ENCODE measurements around the gene CEND1. TPM values are rescaled to one million over a fixed set of nuclear protein-coding genes. Genes with fewer than 3 reads are reported as not detected.

Gene CEND1
- total and polyA plus RNA-seq, 2 donors from 2014 or later: 0.16 to 3.6 TPM

GRCh38 chr11:766936-767210 is 23.0 kb downstream of the CEND1 start:
- Histone ChIP-seq H3K27me3 (ENCODE audit: control insufficient read depth, insufficient read depth, low read length) (no peaks in the 10 kb centered on the region), H3K27ac (ENCODE audit: low read depth in 2 of 2, low read length in 2 of 2) (no peak overlapping the region), H3K4me3 (ENCODE audit: low read length in 3 of 3) (no peak overlapping the region), H3K9ac (ENCODE audit: low read length in 3 of 3) (no peak overlapping the region), H3K9me3 (ENCODE audit: control insufficient read depth in 2 of 3, insufficient read depth in 1 of 3, low read length in 3 of 3) (no peaks in the 10 kb centered on the region), H3K4me1 (ENCODE audit: control insufficient read depth in 2 of 3, insufficient read depth in 2 of 3, low read depth in 1 of 3, low read length in 3 of 3) (peaks cover 0 to 2% (median 0%) of the 10 kb centered on the region in 3 donors), H3K36me3 (ENCODE audit: control insufficient read depth in 2 of 3, insufficient read depth in 3 of 3, low read length in 3 of 3) (peaks cover 0 to 25% (median 15%) of the 10 kb centered on the region in 3 donors)
- no peak for DNase-seq
- no peak for FAIRE-seq
- TF ChIP-seq CTCF (IDR thresholded peaks at IDR 0.05; ENCODE audit: borderline replicate concordance, extremely low read depth, insufficient read depth): no peak
- intact Hi-C loops (cut with DNase I): no loop called here

DNA sequence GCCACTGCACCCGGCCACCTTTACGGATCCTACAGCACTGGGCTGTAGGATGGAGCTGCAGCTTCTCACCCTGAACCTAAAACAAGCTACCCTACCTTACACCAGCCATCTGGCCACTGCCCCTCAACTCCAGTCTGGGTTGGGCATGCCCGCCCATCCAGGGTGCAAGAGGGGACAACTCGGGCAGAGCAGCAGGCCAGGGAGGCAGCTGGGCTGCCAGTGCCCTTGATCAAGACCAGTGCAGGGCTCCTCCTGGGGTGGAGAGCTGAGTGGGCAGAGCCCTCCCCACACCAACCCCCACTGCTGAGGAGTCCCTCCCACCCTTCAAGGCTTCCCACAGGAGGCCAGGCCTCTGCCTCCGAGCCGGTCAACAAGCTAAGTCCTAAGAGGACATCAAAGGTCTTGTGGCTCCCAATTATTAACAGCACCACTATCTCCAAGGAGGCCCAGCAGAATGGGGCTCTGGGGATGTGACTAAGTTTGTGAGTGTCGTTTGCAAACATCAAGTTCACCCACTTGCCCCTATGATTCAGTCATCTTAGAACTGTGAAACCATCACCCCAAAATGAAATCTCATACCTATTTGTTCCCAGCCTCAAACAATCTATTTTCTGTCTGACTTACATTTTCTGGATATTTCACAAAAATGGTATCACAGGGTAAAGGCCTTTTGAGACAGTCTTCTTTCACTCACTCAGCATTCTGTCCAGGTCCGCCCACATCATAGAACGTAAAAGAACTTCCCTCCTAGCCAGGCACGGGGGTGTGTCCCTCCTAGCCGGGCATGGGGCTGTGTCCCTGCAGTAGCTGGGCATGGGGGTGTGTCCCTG is 23.6 kb downstream of the CEND1 start:
- no peak for TF ChIP-seq CTCF (IDR thresholded peaks at IDR 0.05; ENCODE audit: borderline replicate concordance, extremely low read depth, insufficient read depth)
- H3K4me3 ChIP-seq (ENCODE audit: low read length in 3 of 3): no peak overlapping the region
- no peaks in the 10 kb centered on the region for H3K9me3 ChIP-seq (ENCODE audit: control insufficient read depth in 2 of 3, insufficient read depth in 1 of 3, low read length in 3 of 3)
- no peaks in the 10 kb centered on the region for H3K27me3 ChIP-seq (ENCODE audit: control insufficient read depth, insufficient read depth, low read length)
- DNase-seq (no peak), FAIRE-seq (no peak)
- H3K27ac ChIP-seq (ENCODE audit: low read depth in 2 of 2, low read length in 2 of 2): no peak overlapping the region
- intact Hi-C loops (cut with DNase I): no loop called here
- H3K36me3 ChIP-seq (ENCODE audit: control insufficient read depth in 2 of 3, insufficient read depth in 3 of 3, low read length in 3 of 3): peaks cover 0 to 30% (median 19%) of the 10 kb centered on the region in 3 donors
- no peak overlapping the region for H3K9ac ChIP-seq (ENCODE audit: low read length in 3 of 3)
- peaks cover 0 to 2% (median 0%) of the 10 kb centered on the region in 3 donors for H3K4me1 ChIP-seq (ENCODE audit: control insufficient read depth in 2 of 3, insufficient read depth in 2 of 3, low read depth in 1 of 3, low read length in 3 of 3)

- intact Hi-C loops (cut with DNase I): no loop called here
- no peak overlapping the region for H3K4me3 ChIP-seq (ENCODE audit: low read length in 3 of 3)
- H3K27ac ChIP-seq (ENCODE audit: low read depth in 2 of 2, low read length in 2 of 2): no peak overlapping the region
- FAIRE-seq (no peak), DNase-seq (no peak)
- H3K4me1 ChIP-seq (ENCODE audit: control insufficient read depth in 2 of 3, insufficient read depth in 2 of 3, low read depth in 1 of 3, low read length in 3 of 3): peaks cover 0 to 2% (median 0%) of the 10 kb centered on the region in 3 donors
- no peak for TF ChIP-seq CTCF (IDR thresholded peaks at IDR 0.05; ENCODE audit: borderline replicate concordance, extremely low read depth, insufficient read depth)
- no peaks in the 10 kb centered on the region for H3K9me3 ChIP-seq (ENCODE audit: control insufficient read depth in 2 of 3, insufficient read depth in 1 of 3, low read length in 3 of 3)
- H3K36me3 ChIP-seq (ENCODE audit: control insufficient read depth in 2 of 3, insufficient read depth in 3 of 3, low read length in 3 of 3): peaks cover 0 to 31% (median 16%) of the 10 kb centered on the region in 3 donors
- H3K9ac ChIP-seq (ENCODE audit: low read length in 3 of 3): no peak overlapping the region
- no peaks in the 10 kb centered on the region for H3K27me3 ChIP-seq (ENCODE audit: control insufficient read depth, insufficient read depth, low read length)
Measured at GRCh38 chr11:765802-766091, 24.1 kb downstream of the CEND1 start.

Measured in kidney (tissue), 14 donors.